ENCODE measurements around the gene CXXC4. TPM values are rescaled to one million over a fixed set of nuclear protein-coding genes. Genes with fewer than 3 reads are reported as not detected.

CXXC4 gene
- total RNA-seq, 2 experiments from 2014 or later, result not detected

- ChIA-PET POLR2A (no interaction called here), CTCF (no interaction called here)
- H3K4me3 Mint-ChIP-seq, result no peak overlapping the region
- H3K9me3 Mint-ChIP-seq, result no peaks in the 10 kb centered on the region
- no peak overlapping the region for H3K27ac Mint-ChIP-seq
- intact Hi-C loops (cut with micrococcal nuclease), result no loop called here
- no peaks in the 10 kb centered on the region for H3K36me3 Mint-ChIP-seq
- H3K27me3 Mint-ChIP-seq, result peaks cover 12% of the 10 kb centered on the region
- no peak for DNase-seq
- H3K4me1 Mint-ChIP-seq (ENCODE audit: low read depth), result no peaks in the 10 kb centered on the region
Measured at GRCh38 chr4:104501290-104501689, 6.6 kb upstream of the CXXC4 start.

GRCh38 chr4:104500442-104500841 lies 5.7 kb upstream of the CXXC4 start:
- intact Hi-C loops (cut with micrococcal nuclease), result no loop called here
- Mint-ChIP-seq H3K27me3 (peaks cover 14% of the 10 kb centered on the region), H3K4me3 (no peak overlapping the region), H3K36me3 (no peaks in the 10 kb centered on the region), H3K4me1 (ENCODE audit: low read depth) (peaks cover 3% of the 10 kb centered on the region), H3K9me3 (no peaks in the 10 kb centered on the region), H3K27ac (no peak overlapping the region)
- no peak for DNase-seq
- ChIA-PET CTCF (interaction anchor here (0.6 kb wide), 1 partner anchor 410 kb away, joined by 4 read pairs; no protein-coding TSS in a partner anchor), POLR2A (no interaction called here)

GRCh38 chr4:104494185-104494584 lies 509 bp downstream of the CXXC4 start:
- no peaks in the 10 kb centered on the region for H3K9me3 Mint-ChIP-seq
- no peaks in the 10 kb centered on the region for H3K36me3 Mint-ChIP-seq
- ChIA-PET CTCF (interaction anchor here (0.6 kb wide), 1 partner anchor 146 kb away, joined by 3 read pairs; no protein-coding TSS in a partner anchor), POLR2A (no interaction called here)
- no peak for DNase-seq
- H3K4me1 Mint-ChIP-seq (ENCODE audit: low read depth), result peaks cover 41% of the 10 kb centered on the region
- H3K4me3 Mint-ChIP-seq, result peak overlapping the region; percentile 18
- intact Hi-C loops (cut with micrococcal nuclease), result loop anchor here (5.0 kb wide), 2 partner anchors 568 to 978 kb away; partner anchors contain the start of gene PPA2
- H3K27me3 Mint-ChIP-seq, result peaks cover 50% of the 10 kb centered on the region
- no peak overlapping the region for H3K27ac Mint-ChIP-seq

GRCh38 chr4:104493081-104493831 lies 1.4 kb downstream of the CXXC4 start:
- ChIA-PET POLR2A (no interaction called here), CTCF (no interaction called here)
- H3K27me3 Mint-ChIP-seq, result peaks cover 50% of the 10 kb centered on the region
- H3K27ac Mint-ChIP-seq, result no peak overlapping the region
- no peaks in the 10 kb centered on the region for H3K9me3 Mint-ChIP-seq
- DNase-seq, result no peak
- intact Hi-C loops (cut with micrococcal nuclease), result loop anchor here (5.0 kb wide), 2 partner anchors 569 to 979 kb away; partner anchors contain the start of gene PPA2
- no peak overlapping the region for H3K4me3 Mint-ChIP-seq
- peaks cover 41% of the 10 kb centered on the region for H3K4me1 Mint-ChIP-seq (ENCODE audit: low read depth)
- no peaks in the 10 kb centered on the region for H3K36me3 Mint-ChIP-seq

GRCh38 chr4:104492183-104492771 lies 2.4 kb downstream of the CXXC4 start:
- POLR2A ChIA-PET, result no interaction called here
- intact Hi-C loops (cut with micrococcal nuclease), result loop anchor here (5.0 kb wide), 2 partner anchors 570 to 980 kb away; partner anchors contain the start of gene PPA2

GRCh38 chr4:104491481-104492182 lies 3.1 kb downstream of the CXXC4 start:
- Mint-ChIP-seq H3K27me3 (peaks cover 52% of the 10 kb centered on the region), H3K36me3 (no peaks in the 10 kb centered on the region), H3K27ac (no peak overlapping the region), H3K4me3 (peak overlapping the region; percentile 64), H3K4me1 (ENCODE audit: low read depth) (peaks cover 41% of the 10 kb centered on the region), H3K9me3 (no peaks in the 10 kb centered on the region)
- intact Hi-C loops (cut with micrococcal nuclease), result loop anchor here (5.0 kb wide), 2 partner anchors 571 to 981 kb away; partner anchors contain the start of gene PPA2
- POLR2A ChIA-PET, result no interaction called here
- CTCF ChIA-PET, result no interaction called here
- peak; percentile 38 for DNase-seq

More at GRCh38 chr4:104492183-104492771, 2.4 kb downstream of the CXXC4 start:
- H3K27me3 Mint-ChIP-seq, result peaks cover 50% of the 10 kb centered on the region
- H3K4me1 Mint-ChIP-seq (ENCODE audit: low read depth), result peaks cover 41% of the 10 kb centered on the region
- DNase-seq, result no peak
- no peaks in the 10 kb centered on the region for H3K9me3 Mint-ChIP-seq
- no peak overlapping the region for H3K27ac Mint-ChIP-seq
- H3K36me3 Mint-ChIP-seq, result no peaks in the 10 kb centered on the region
- CTCF ChIA-PET, result no interaction called here
- H3K4me3 Mint-ChIP-seq, result no peak overlapping the region

- Mint-ChIP-seq H3K27ac (no peak overlapping the region), H3K4me1 (ENCODE audit: low read depth) (peaks cover 41% of the 10 kb centered on the region), H3K27me3 (peaks cover 52% of the 10 kb centered on the region), H3K4me3 (peak overlapping the region; percentile 67), H3K9me3 (no peaks in the 10 kb centered on the region), H3K36me3 (no peaks in the 10 kb centered on the region)
- DNase-seq, result peak; percentile 51
- intact Hi-C loops (cut with micrococcal nuclease), result loop anchor here (5.0 kb wide), 2 partner anchors 571 to 981 kb away; partner anchors contain the start of gene PPA2
- CTCF ChIA-PET, result interaction anchor here (0.8 kb wide), 1 partner anchor 11 kb away, joined by 4 read pairs; no protein-coding TSS in a partner anchor
- POLR2A ChIA-PET, result no interaction called here
Measured at GRCh38 chr4:104490770-104491480, 3.8 kb downstream of the CXXC4 start.

GRCh38 chr4:104490096-104490769 lies 4.5 kb downstream of the CXXC4 start:
- H3K36me3 Mint-ChIP-seq, result no peaks in the 10 kb centered on the region
- intact Hi-C loops (cut with micrococcal nuclease), result loop anchor here (5.0 kb wide), 2 partner anchors 572 to 982 kb away; partner anchors contain the start of gene PPA2
- POLR2A ChIA-PET, result no interaction called here
- DNase-seq, result no peak
- peaks cover 48% of the 10 kb centered on the region for H3K27me3 Mint-ChIP-seq
- H3K27ac Mint-ChIP-seq, result no peak overlapping the region
- CTCF ChIA-PET, result interaction anchor here (0.8 kb wide), 1 partner anchor 12 kb away, joined by 4 read pairs; no protein-coding TSS in a partner anchor
- no peaks in the 10 kb centered on the region for H3K9me3 Mint-ChIP-seq
- peaks cover 36% of the 10 kb centered on the region for H3K4me1 Mint-ChIP-seq (ENCODE audit: low read depth)
- H3K4me3 Mint-ChIP-seq, result peak overlapping the region; percentile 67

GRCh38 chr4:104489731-104490095 lies 5.0 kb downstream of the CXXC4 start:
- POLR2A ChIA-PET, result no interaction called here
- intact Hi-C loops (cut with micrococcal nuclease), result loop anchor here (5.0 kb wide), 2 partner anchors 573 to 983 kb away; partner anchors contain the start of gene PPA2
- H3K36me3 Mint-ChIP-seq, result no peaks in the 10 kb centered on the region
- no peaks in the 10 kb centered on the region for H3K9me3 Mint-ChIP-seq
- peaks cover 33% of the 10 kb centered on the region for H3K4me1 Mint-ChIP-seq (ENCODE audit: low read depth)
- CTCF ChIA-PET, result no interaction called here
- no peak for DNase-seq
- no peak overlapping the region for H3K4me3 Mint-ChIP-seq
- H3K27ac Mint-ChIP-seq, result no peak overlapping the region
- H3K27me3 Mint-ChIP-seq, result peaks cover 45% of the 10 kb centered on the region

GRCh38 chr4:104488151-104488550 lies 6.5 kb downstream of the CXXC4 start:
- CTCF ChIA-PET, result no interaction called here
- H3K9me3 Mint-ChIP-seq, result no peaks in the 10 kb centered on the region
- peaks cover 26% of the 10 kb centered on the region for H3K4me1 Mint-ChIP-seq (ENCODE audit: low read depth)
- peaks cover 36% of the 10 kb centered on the region for H3K27me3 Mint-ChIP-seq
- H3K4me3 Mint-ChIP-seq, result no peak overlapping the region
- DNase-seq, result no peak
- H3K36me3 Mint-ChIP-seq, result no peaks in the 10 kb centered on the region
- H3K27ac Mint-ChIP-seq, result no peak overlapping the region
- intact Hi-C loops (cut with micrococcal nuclease), result no loop called here
- POLR2A ChIA-PET, result no interaction called here

GRCh38 chr4:104486716-104487504 lies 7.8 kb downstream of the CXXC4 start:
- POLR2A ChIA-PET, result no interaction called here
- intact Hi-C loops (cut with micrococcal nuclease), result no loop called here
- Mint-ChIP-seq H3K36me3 (no peaks in the 10 kb centered on the region), H3K27me3 (peaks cover 30% of the 10 kb centered on the region), H3K9me3 (no peaks in the 10 kb centered on the region), H3K27ac (no peak overlapping the region), H3K4me1 (ENCODE audit: low read depth) (peaks cover 21% of the 10 kb centered on the region), H3K4me3 (no peak overlapping the region)
- CTCF ChIA-PET, result interaction anchor here (0.7 kb wide), 1 partner anchor 405 kb away, joined by 3 read pairs; no protein-coding TSS in a partner anchor
- DNase-seq, result no peak

Measured in activated CD4-positive, alpha-beta memory T cell treated with anti-CD3 and anti-CD28 coated beads for 36 hours (primary cell).